HG03571 (cell line): Measurements from ENCODE around the gene HPN.
"Not testable (repeated sequence)": the region's sequence is repeated elsewhere in the genome, so short reads cannot be mapped to it uniquely, and the experiment has no call there.

ENCODE experiments used
- ATAC-seq: cut with Tn5 transposase; IDR thresholded peaks from one replicate; pipeline ENCODE4 v1.9.1; 2021; ENCODE audit not compliant: unreplicated experiment

The HPN gene

DNA sequence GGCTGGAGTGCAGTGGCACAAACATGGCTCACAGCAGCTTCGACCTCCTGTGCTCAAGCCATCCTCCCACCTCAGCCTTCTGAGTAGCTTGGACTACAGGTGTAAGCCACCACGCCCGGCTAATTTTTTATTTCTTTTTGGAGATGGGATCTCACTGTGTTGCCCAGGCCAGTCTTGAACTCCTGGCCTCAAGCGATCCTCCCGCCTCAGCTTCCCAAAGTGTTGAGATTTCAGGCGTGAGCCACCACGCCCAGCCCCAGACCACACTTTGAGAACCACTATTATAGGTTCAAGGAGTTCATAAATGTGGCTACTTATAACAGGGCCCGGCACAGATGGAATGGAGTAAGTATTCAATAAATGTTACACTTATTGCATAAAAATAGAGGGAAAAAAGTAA, 14.5 kb upstream of the HPN start:
- ATAC-seq, result no peak

GRCh38 chr19:35027851-35028599, 13.5 kb upstream of the HPN start:
- ATAC-seq, result no peak

- not testable (repeated sequence) for ATAC-seq
Observed at GRCh38 chr19:35028600-35028885, 13.0 kb upstream of the HPN start.

GRCh38 chr19:35029275-35029736, 12.2 kb upstream of the HPN start:
- not testable (repeated sequence) for ATAC-seq

GRCh38 chr19:35029737-35030256, 11.7 kb upstream of the HPN start:
- no peak for ATAC-seq

DNA sequence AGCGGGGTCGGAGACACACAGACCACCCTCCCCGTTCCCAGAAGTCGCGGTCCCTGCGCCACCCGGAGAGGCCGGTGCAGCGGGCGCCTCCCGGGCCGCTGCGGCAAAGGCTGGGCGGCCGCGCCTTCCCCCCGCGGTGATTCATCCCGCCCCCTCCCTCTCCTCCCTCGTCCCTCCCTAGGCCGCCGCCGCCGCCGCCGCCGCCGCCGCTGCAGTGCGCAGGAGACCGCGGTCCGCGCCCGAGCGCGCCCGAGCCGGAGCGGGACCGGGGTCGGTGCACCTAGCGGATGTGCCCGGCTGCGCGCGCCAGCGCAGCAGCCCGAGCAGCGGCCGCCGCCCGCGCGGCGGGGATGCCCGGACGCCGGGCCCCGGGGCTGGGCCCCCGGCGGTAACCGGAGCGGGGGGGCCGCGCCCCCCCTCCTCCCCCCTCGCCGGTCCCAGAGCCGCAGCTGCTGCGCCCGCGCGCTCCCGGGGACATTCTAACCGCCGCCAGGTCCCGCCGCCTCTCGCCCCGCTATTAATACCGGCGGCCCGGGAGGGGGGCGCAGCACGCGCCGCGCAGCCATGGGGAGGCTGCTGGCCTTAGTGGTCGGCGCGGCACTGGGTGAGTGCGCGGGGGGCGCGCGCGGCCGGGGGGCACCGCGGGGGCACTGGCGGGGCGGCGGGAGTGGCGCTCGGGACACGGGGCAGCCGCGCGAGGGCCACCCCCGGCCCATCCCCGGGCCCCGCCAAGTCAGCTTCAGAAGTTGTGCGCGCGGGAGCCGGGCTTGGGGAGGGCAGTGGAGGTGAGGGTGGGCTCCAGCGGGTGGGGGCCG, 11.1 kb upstream of the HPN start, which contains the start of gene SCN1B:
Gene SCN1B, plus strand, starts transcription at position 214 of the 815 bp plus-strand sequence. Its CDS starts 351 bp downstream, at position 565.
- no peak for ATAC-seq

DNA sequence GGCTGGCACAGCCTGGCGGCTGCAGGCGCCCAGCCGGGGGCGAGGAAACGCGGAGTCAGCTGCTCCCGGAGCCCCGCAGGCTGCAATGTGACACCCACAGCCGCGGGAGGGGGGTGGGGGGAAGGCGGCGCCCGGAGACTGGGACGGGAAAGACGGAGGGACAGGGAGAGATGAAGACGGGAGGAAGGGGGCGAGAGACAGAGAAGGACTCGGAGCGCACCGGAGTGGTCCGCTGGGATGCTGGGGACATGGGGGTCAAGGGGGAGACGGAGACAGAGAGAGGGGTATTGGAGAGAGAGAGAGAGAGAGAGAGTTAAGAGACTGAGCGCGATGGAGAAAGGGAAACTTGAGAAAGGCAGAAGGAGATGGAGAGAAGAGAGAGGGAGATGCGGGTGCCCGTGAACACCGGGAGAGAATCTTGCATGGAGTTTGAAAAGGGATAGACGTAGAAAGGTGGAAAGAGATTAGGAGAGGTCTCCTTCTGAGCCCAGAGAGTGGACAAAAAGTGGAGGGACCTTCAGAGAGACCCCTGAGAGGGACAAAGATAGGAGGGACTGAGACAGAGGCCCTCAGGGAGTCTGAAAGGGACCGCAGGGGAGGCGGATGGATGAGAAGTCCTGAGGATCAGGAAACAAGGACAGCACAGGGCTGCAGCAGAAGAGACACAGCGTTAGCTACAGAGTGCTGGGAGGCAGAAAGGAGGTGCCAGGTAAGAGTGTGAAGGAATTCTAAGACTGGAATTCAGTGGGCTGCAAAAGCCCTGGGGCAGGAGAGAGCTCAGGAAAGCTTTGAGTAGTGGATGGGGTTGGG, 10.2 kb upstream of the HPN start:
- no peak for ATAC-seq

DNA sequence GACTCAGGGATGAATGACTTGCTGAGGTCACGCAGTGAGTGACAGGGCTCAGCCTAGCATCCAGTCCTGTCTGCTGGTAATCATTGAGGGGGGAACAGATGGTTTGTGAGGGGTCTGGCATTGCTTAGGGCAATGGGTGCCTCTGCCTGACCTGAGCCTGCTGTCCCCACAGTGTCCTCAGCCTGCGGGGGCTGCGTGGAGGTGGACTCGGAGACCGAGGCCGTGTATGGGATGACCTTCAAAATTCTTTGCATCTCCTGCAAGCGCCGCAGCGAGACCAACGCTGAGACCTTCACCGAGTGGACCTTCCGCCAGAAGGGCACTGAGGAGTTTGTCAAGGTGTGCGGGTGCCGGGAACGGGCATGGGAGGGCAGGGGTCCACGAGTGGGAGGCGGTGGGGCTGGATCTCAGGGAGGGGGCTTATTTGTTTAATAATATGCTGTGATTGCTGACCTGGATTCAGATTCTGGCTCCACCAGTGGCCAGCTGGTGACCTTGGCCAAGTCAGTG, 9.1 kb upstream of the HPN start:
- ATAC-seq, result no peak

DNA sequence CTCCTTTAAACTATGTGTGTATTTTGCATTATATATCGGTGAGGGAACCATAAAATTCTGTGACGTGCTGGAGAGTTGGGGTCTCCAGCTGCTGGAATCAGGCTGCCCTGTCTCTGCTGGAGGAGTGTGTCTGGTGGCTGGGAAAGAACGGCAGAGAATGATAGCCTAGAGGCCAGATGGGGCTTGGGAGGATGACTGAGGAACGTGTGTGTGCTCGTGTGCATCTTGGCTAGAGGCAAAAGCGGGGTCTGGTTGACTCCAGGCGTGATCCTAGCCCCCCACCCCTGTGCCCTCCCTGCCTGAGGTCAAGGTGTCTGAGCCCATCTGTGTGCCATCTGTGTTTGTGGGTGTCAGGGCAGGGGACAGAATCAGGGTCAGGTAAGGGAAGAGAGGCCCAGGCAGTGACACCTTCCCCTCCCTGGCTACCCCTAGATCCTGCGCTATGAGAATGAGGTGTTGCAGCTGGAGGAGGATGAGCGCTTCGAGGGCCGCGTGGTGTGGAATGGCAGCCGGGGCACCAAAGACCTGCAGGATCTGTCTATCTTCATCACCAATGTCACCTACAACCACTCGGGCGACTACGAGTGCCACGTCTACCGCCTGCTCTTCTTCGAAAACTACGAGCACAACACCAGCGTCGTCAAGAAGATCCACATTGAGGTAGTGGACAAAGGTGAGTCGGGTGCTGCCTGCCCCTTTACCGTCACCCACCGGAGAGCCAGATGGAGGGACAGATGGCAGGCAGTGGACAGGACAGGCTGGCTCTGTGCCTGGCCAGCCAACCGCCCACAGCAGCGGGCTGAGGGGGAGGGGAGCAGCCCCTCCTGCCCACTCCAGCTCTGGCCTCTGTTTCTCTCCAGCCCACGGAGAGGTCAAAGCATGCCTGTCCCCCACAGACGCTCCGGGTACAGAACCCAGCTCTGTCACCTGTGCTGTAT, 8.2 kb upstream of the HPN start:
- ATAC-seq, result no peak

- ATAC-seq, result no peak
Observed at GRCh38 chr19:35034005-35034502, 7.5 kb upstream of the HPN start.

DNA sequence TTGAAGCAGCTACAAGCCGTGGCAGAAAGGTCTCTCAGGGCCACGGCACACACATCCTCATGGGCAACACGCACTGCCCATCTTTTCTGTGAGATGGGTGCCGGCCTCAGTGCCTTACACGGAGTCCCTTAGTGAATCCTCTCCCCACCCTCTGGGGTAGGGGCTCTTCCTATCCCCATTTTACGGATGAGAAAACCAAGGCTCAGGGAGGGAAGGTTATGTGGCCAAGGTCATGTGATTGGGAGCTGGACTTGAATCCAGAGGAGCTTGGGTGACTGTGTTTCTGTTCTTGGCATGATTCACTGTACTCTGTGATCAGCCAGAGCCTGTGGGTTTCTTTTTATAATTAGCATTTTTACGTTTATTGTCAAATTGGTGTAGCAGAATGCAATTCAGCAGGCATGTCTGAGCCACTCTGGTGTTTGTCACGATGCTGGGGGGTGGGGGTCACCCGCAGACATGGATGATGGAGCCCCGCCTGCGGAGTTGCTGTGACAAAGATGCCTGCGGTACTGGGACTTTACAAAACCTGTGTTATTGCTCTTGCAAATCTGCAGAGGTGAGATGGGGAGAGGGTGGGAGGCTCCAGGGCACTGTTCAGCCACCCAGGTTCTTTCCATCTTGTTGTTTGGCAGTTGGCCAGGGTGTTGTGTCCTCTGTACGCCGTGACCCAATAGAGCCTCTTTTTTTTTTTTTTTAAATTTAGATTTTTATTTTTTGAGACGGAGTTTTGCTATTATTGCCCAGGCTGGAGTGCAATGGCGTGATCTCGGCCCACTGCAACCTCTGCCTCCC, 6.7 kb upstream of the HPN start:
- no peak for ATAC-seq

- no peak for ATAC-seq
Observed at GRCh38 chr19:35037716-35038622, 3.6 kb upstream of the HPN start.

- no peak for ATAC-seq
Observed at GRCh38 chr19:35038623-35039512, 2.7 kb upstream of the HPN start.

DNA sequence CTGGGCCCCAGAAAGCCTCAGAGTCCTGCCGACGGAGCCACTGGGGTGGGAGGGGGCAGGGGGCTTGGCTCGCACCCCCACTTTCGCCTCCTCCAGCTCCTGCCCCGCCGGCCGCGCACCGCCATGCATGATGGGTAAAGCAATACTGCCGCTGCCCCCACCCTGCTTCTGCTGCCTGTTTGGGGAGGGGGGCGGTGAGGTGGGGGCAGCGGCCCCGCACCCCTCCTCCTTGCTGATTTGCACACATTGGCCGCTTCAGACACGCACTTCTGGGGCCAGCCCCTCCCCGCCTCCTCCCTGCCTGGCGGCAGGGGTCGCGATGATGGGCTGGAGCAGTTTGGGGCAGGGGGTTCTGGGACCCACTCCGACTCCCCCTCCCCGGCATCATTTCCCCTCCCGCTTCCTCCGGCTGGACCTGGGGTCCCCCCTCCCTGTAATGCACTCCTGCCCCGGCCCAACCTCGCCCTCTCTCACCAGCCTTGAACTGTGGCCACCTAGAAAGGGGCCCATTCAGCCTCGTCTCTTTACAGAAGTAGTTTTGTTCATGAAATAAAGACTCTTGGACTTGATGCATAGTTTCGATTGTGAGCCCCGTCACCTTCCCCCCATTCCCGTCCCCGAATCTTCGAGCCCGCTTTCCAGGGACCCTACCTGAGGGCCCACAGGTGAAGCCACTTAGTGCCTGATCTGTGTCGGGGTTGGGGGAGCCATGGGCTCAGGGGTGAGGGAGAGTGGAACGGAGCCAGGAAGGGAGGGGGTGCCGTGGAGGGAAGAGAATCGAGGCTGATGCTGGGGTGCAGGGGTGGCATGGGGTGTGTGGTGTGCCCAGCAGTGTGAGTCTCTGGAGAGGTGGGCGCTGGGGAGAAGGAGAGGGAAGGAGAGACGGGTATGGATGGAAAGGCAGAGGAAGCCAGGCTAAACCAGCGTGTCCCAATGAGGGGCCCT, 1.4 kb upstream of the HPN start:
- no peak for ATAC-seq

DNA sequence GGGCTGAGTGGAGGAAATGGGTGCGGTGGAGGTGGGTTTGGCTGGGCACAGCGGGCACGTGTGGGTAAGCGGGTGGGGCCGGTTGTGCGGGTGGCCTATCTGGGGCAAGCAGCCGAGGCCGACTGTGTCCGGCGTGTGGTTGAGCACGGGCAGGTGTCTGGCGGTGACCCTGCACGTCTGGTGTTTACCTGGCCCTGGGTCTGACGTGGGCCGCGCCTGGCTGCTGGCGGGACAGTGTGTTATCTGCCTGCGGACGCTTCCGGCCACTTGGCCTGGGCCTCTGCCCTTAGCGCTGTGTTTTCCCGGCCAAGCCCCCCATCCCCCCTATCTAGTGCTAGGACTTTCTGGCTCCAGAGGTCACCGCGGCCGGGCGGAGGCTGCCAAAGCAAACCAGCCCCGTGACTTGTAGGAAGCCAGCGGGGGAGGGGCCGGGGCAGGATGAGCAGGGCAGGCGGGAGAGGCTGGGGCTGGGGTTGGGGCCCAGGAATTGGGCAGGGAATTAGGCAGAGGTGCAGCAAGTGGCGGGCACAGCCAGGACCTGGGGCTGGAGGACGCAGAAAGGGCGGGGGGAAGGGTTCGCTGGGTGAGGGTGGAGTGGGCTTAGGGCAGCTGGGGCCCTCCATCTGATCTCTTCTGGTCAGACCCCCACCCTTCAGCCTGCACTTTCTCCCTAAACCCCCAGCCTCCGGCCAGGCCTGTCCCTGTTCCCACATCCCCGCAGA, 534 bp upstream of the HPN start:
- ATAC-seq, result no peak
